AG09319 (cell line): Measurements from ENCODE around the gene CSRNP3.

Experiments
- DNase-seq: peaks from one replicate; pipeline ENCODE4 v3.0.0-alpha.2; 2010; ENCODE audit warnings: low read depth; ENCODE audit errors: extremely low read depth
- TF ChIP-seq, protein P1 (sequence below): IDR thresholded peaks from 2 replicates; pipeline ENCODE4 v1.5.1; 2011; ENCODE audit warnings: low read depth, mild to moderate bottlenecking, inconsistent platforms, low read length, moderate library complexity

The CSRNP3 gene

DNA sequence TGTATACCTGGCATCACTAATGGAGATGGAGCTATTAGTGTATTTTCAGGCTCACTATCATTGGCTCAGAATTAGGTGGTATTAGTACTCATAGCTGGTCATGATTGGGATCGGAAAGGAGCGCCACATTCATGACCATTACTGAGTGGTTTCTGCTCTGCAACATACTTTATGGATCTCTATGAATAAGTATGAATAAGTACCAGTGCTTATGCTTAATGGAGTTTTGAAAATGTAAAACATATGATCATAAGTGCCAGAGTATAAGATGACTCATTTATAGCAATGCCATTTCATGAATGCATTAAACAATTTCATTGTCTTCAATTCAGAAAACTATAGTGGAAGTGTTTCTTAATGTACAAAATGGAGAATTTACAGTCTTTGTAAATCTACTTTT is 167.9 kb downstream of the CSRNP3 start:
- DNase-seq: no peak
- TF ChIP-seq, protein P1, sequence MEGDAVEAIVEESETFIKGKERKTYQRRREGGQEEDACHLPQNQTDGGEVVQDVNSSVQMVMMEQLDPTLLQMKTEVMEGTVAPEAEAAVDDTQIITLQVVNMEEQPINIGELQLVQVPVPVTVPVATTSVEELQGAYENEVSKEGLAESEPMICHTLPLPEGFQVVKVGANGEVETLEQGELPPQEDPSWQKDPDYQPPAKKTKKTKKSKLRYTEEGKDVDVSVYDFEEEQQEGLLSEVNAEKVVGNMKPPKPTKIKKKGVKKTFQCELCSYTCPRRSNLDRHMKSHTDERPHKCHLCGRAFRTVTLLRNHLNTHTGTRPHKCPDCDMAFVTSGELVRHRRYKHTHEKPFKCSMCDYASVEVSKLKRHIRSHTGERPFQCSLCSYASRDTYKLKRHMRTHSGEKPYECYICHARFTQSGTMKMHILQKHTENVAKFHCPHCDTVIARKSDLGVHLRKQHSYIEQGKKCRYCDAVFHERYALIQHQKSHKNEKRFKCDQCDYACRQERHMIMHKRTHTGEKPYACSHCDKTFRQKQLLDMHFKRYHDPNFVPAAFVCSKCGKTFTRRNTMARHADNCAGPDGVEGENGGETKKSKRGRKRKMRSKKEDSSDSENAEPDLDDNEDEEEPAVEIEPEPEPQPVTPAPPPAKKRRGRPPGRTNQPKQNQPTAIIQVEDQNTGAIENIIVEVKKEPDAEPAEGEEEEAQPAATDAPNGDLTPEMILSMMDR: no peak

DNA sequence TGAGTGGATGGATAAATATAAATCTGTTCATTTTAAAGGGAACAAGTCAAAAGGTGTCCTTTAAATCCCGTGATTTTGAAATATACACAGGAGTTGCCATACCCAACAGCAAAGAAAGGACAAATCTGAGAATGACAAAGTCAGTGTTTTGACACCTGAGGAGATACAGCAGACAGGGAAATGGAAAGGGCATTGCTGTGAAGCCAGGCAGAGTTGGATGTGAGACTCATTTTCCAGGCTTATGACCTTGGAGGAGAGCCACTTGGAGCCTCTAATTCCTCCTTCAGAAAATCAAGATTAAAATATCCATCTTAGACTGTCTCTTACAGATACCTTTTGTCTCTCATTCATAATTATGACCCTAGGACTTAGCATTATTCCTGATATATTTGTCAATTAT is 170.0 kb downstream of the CSRNP3 start:
- TF ChIP-seq, protein P1: no peak
- DNase-seq: no peak

DNA sequence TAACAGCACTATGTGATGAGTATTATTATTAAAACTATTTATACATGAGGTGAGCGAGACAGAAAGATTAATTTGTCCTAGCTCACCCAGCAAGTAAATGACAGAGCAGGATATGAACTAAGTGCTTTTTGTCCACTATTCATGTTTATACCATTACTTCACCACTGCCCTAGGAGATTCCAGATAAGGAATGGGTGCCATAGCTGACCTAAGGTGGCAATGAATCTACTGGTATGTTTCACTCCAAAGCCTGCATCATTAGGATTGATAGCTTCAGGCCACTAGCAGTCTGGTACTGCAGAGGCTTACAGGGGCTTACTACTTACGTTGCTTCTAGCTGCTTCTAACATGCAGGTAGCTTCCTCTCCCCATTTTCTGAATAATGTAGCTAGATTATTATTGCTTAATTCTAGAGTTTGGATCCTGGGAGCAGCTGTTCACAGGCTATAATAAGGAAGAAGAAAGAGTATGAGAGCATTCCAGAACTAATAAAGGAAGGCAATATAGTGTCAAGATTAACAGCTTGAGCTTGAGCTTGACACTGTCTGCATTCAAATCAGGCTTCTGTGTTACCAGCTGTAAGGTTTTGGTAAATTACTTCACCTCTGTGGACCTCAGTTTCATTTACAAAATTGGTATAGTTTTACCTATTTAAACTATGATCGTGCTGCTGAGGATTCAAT is 170.9 kb downstream of the CSRNP3 start:
- no peak for DNase-seq
- TF ChIP-seq, protein P1: no peak

DNA sequence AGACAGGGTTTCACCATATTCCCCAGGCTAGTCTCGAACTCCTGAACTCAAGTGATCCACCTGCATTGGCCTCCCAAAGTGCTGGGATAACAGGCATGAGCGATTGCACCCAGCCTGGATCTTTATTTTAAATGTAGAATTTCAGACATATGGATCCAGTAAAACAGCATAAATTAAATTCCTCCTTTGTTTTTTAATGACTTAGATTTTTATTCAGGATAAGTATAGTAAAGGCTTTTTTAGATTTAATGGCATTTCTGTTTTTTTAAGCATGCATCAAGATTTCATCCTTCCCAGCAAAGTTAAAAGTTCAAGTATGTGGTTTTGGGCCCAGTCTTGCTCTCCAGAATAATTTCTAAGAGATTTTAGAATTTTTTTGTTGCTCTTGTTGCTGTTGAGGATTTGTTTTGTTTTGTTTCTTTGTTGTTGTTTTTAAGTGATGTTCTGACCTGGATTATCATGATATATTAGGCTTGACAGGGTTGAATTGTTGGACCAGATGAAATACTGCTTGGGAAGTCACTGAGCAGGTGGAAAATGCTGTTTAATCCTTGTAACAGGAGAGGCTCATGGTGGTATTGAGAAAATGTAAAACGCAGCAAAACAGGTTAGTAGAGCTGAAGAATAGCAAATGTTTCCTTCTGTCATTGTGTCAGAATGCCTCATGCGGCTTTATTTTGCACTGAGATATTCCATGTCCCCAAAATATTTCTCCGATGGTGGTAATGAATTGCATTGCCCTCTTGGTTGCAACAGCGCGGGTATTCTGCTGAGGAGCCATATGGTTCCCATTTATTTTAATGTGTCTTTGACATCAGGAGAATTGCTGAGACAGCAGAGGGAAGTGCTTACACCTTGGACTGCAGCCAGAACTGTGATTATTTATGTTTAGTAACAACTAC is 176.7 kb downstream of the CSRNP3 start:
- TF ChIP-seq, protein P1: no peak
- no peak for DNase-seq

DNA sequence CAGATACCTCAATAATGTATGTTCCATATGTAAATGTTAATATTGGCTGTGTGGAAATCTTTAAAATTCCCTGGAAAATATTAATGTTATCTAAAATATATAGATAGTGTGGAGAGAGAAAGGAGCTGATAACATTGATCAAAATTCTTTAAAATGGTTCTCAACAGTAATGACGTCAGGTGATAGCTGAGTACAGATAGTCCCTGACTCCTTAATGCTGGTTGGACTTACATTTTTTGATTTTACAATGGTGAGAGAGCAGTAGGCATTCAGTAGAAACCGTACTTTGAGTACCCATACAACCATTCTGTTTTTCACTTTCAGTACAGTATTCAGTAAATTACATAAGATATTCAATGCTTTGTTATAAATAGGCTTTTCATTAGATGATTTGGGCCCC is 177.9 kb downstream of the CSRNP3 start:
- TF ChIP-seq, protein P1: no peak
- DNase-seq: no peak

DNA sequence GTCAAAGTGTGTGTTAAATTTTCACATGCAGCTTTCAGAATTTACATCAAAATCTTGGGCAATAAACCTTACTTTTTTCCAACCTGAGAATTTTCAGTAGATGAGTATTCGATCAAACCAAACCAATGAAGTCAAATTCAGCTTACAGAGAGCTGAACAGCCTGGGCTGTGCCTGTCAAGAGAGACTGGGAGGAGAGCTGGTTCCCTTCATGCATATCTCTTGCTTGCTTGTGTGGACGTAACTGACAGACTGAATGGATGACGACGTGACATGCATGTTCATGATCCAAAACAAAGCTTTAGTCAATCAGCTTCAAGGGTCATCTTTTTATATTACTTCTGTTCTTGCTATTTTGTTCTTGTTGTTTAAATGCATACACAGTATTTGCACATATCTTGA is 179.3 kb downstream of the CSRNP3 start:
- TF ChIP-seq, protein P1: no peak
- no peak for DNase-seq

DNA sequence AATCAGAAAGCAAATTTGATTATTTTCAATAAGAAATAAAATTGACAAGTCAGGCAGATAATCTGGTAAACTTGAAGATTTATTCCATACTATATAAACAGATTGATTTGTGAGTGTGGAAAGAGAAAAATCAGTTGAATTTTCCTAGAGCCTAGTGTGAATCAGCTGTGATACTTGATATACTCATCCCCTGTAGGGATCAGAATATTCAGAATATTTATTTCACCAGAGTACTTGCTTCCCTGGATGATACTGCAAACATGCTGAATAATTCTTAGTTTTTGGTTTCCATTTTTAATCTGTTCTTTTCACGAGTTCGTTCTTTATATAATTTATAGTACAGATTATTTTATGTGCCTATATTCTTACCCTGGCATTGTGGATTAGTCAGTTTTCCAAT is 181.7 kb downstream of the CSRNP3 start:
- TF ChIP-seq, protein P1: no peak
- no peak for DNase-seq
